K562 (cell line): ENCODE measurements around the gene GALNT5. TPM values are rescaled to one million over a fixed set of nuclear protein-coding genes. Genes with fewer than 3 reads are reported as not detected.

Experiments
- FOXM1 ChIP-seq, 2 experiments: fragments of 450-650 bp in 1 of 2; sonication (generic) in 1 of 2; formaldehyde crosslinking in 1 of 2; IDR thresholded peaks; 2 replicates each; pipeline versions ENCODE4 v1.6.1 to v1.9.0; 2017 to 2022; ENCODE audit warnings: low read depth in 2 of 2, mild to moderate bottlenecking in 2 of 2, missing genetic modification reagents in 1 of 2, moderate library complexity in 1 of 2
- HSF4 ChIP-seq: fragments of 250-450 bp; sonication (Bioruptor Pico); IDR thresholded peaks from 2 replicates; pipeline ENCODE4 v2.1.2; 2022; ENCODE audit warnings: mild to moderate bottlenecking, moderate library complexity, borderline replicate concordance
- RNF2 ChIP-seq: sonication (generic); IDR thresholded peaks from 2 replicates; pipeline ENCODE4 v1.6.1; 2016
- ZNF12 ChIP-seq: sonication (generic); formaldehyde crosslinking; IDR thresholded peaks from 2 replicates; pipeline ENCODE4 v1.4.0; 2020; ENCODE audit warnings: mild to moderate bottlenecking, missing genetic modification reagents
- ZNF766 ChIP-seq: fragments of 200-800 bp; sonication (Bioruptor generic); conservative IDR thresholded peaks from 2 replicates; pipeline ENCODE4 v1.6.1; 2016; ENCODE audit warnings: missing genetic modification characterization, missing compliant biosample characterization
- polyA plus RNA-seq, 8 experiments: library from polyadenylated mRNA; depleted of rRNA in 4 of 8; stranded (reverse) in 5 of 8; unstranded in 3 of 8; fragments of >200 nt; fragmentation: Nextera tagmentation in 2 of 8; fragmentation: Illumina TruSeq in 1 of 8; extraction: Ambion mirVana in 2 of 8; extraction: Trizol in 1 of 8; gene quantifications; 2 replicates each; pipeline versions ENCODE4 v1.2.1 to v1.2.3, GENCODE V29; 2011 to 2014; ENCODE audit warnings: inconsistent platforms in 1 of 8, missing spikeins in 1 of 8
- total RNA-seq, 7 experiments: library from RNA; depleted of rRNA in 6 of 7; stranded (reverse); fragments of >200 nt in 6 of 7; fragmentation: Illumina TruSeq in 2 of 7; extraction: Trizol in 2 of 7; gene quantifications; 2 replicates each; pipeline versions ENCODE4 v1.2.1 to v1.2.3, GENCODE V29; 2011 to 2021; ENCODE audit warnings: low replicate concordance in 1 of 7
- TF ChIP-seq, protein P1 (sequence below): fragments of 200-600 bp; sonication (generic); IDR thresholded peaks from one replicate; pipeline ENCODE4 v1.6.1; 2012; ENCODE audit warnings: mild to moderate bottlenecking, low read depth, low read length, inconsistent platforms
- TF ChIP-seq, protein P2 (sequence below): fragments of 250-450 bp; sonication (Bioruptor Pico); IDR thresholded peaks from 2 replicates; pipeline ENCODE4 v1.4.0; 2020

Gene GALNT5
- total and polyA plus RNA-seq, 9 of the 15 experiments (the other 6 are each of a cell fraction or from before 2014, with no cell fraction given) = 21.6 to 73.0 (median 54.7) TPM

DNA sequence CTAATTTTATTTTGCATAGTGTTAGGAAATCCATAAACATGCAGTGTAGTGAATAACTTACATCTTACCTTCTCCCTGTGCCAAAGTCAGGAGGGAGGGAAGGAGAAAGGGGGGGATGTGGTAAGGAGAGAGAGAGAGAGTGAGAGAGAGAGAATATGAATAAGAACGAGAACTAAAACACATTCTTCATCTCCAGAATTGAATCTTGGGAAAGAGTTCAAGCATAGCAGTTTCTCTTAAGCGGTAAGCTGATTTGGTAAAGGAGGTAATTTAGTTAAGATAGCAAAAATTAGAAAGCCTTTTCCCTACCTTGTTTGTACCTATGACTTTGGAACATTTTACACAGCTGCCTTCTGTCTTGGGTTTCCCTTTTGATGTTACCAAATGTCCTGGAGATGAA lies 52.4 kb downstream of the GALNT5 start (continued):
- TF ChIP-seq, protein P1, sequence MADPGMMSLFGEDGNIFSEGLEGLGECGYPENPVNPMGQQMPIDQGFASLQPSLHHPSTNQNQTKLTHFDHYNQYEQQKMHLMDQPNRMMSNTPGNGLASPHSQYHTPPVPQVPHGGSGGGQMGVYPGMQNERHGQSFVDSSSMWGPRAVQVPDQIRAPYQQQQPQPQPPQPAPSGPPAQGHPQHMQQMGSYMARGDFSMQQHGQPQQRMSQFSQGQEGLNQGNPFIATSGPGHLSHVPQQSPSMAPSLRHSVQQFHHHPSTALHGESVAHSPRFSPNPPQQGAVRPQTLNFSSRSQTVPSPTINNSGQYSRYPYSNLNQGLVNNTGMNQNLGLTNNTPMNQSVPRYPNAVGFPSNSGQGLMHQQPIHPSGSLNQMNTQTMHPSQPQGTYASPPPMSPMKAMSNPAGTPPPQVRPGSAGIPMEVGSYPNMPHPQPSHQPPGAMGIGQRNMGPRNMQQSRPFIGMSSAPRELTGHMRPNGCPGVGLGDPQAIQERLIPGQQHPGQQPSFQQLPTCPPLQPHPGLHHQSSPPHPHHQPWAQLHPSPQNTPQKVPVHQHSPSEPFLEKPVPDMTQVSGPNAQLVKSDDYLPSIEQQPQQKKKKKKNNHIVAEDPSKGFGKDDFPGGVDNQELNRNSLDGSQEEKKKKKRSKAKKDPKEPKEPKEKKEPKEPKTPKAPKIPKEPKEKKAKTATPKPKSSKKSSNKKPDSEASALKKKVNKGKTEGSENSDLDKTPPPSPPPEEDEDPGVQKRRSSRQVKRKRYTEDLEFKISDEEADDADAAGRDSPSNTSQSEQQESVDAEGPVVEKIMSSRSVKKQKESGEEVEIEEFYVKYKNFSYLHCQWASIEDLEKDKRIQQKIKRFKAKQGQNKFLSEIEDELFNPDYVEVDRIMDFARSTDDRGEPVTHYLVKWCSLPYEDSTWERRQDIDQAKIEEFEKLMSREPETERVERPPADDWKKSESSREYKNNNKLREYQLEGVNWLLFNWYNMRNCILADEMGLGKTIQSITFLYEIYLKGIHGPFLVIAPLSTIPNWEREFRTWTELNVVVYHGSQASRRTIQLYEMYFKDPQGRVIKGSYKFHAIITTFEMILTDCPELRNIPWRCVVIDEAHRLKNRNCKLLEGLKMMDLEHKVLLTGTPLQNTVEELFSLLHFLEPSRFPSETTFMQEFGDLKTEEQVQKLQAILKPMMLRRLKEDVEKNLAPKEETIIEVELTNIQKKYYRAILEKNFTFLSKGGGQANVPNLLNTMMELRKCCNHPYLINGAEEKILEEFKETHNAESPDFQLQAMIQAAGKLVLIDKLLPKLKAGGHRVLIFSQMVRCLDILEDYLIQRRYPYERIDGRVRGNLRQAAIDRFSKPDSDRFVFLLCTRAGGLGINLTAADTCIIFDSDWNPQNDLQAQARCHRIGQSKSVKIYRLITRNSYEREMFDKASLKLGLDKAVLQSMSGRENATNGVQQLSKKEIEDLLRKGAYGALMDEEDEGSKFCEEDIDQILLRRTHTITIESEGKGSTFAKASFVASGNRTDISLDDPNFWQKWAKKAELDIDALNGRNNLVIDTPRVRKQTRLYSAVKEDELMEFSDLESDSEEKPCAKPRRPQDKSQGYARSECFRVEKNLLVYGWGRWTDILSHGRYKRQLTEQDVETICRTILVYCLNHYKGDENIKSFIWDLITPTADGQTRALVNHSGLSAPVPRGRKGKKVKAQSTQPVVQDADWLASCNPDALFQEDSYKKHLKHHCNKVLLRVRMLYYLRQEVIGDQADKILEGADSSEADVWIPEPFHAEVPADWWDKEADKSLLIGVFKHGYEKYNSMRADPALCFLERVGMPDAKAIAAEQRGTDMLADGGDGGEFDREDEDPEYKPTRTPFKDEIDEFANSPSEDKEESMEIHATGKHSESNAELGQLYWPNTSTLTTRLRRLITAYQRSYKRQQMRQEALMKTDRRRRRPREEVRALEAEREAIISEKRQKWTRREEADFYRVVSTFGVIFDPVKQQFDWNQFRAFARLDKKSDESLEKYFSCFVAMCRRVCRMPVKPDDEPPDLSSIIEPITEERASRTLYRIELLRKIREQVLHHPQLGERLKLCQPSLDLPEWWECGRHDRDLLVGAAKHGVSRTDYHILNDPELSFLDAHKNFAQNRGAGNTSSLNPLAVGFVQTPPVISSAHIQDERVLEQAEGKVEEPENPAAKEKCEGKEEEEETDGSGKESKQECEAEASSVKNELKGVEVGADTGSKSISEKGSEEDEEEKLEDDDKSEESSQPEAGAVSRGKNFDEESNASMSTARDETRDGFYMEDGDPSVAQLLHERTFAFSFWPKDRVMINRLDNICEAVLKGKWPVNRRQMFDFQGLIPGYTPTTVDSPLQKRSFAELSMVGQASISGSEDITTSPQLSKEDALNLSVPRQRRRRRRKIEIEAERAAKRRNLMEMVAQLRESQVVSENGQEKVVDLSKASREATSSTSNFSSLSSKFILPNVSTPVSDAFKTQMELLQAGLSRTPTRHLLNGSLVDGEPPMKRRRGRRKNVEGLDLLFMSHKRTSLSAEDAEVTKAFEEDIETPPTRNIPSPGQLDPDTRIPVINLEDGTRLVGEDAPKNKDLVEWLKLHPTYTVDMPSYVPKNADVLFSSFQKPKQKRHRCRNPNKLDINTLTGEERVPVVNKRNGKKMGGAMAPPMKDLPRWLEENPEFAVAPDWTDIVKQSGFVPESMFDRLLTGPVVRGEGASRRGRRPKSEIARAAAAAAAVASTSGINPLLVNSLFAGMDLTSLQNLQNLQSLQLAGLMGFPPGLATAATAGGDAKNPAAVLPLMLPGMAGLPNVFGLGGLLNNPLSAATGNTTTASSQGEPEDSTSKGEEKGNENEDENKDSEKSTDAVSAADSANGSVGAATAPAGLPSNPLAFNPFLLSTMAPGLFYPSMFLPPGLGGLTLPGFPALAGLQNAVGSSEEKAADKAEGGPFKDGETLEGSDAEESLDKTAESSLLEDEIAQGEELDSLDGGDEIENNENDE = no peak
- TF ChIP-seq HSF4 (CRISPR knock-in tag) (no peak), ZNF766 (no peak), ZNF12 (CRISPR knock-in tag) (no peak), FOXM1 (IDR thresholded peaks at IDR 0.05; ENCODE audit: low read depth) (no peak), FOXM1 (CRISPR knock-in tag; IDR thresholded peaks at IDR 0.05; ENCODE audit: low read depth) (no peak), RNF2 (no peak)
- TF ChIP-seq, protein P2, sequence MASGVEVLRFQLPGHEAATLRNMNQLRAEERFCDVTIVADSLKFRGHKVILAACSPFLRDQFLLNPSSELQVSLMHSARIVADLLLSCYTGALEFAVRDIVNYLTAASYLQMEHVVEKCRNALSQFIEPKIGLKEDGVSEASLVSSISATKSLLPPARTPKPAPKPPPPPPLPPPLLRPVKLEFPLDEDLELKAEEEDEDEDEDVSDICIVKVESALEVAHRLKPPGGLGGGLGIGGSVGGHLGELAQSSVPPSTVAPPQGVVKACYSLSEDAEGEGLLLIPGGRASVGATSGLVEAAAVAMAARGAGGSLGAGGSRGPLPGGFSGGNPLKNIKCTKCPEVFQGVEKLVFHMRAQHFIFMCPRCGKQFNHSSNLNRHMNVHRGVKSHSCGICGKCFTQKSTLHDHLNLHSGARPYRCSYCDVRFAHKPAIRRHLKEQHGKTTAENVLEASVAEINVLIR (CRISPR knock-in tag) = no peak
- TF ChIP-seq, all 486 proteins: peak for 0
